GM23338 (cell line): Measurements from ENCODE around the gene PIMREG. TPM values are rescaled to one million over a fixed set of nuclear protein-coding genes. Genes with fewer than 3 reads are reported as not detected.

Experiments used
- ATAC-seq: fragments of 200-7000 bp; cut with Tn5 transposase; 3 replicates; pipeline ENCODE4 v1.9.1; 2020
- DNase-seq: peaks from one replicate; pipeline ENCODE4 v3.0.0-alpha.2; 2015; ENCODE audit warnings: low spot score
- H2AFZ ChIP-seq: fragments of 200-600 bp; sonication (generic); 2 replicates; pipeline ENCODE4 v1.8.0; 2016; ENCODE audit warnings: antibody characterized with exemption, mild to moderate bottlenecking, moderate library complexity
- H3F3A ChIP-seq: fragments of 200-600 bp; sonication (generic); replicated peaks from 2 replicates; pipeline ENCODE4 v1.8.0; 2017; ENCODE audit warnings: antibody characterized with exemption, mixed run types, low read depth
- H3K27ac ChIP-seq: fragments of 200-600 bp; sonication (generic); 2 replicates; pipeline ENCODE4 v1.6.1; 2016; ENCODE audit warnings: low read depth
- H3K27me3 ChIP-seq: fragments of 200-600 bp; sonication (generic); 2 replicates; pipeline ENCODE4 v1.8.0; 2016; ENCODE audit warnings: mild to moderate bottlenecking, mixed run types, moderate library complexity; ENCODE audit not compliant: insufficient read depth
- H3K36me3 ChIP-seq: fragments of 200-600 bp; sonication (generic); 2 replicates; pipeline ENCODE4 v1.8.0; 2016; ENCODE audit warnings: mild to moderate bottlenecking; ENCODE audit not compliant: insufficient read depth
- H3K4me1 ChIP-seq: fragments of 200-600 bp; sonication (generic); 2 replicates; pipeline ENCODE4 v1.8.0; 2016; ENCODE audit warnings: mild to moderate bottlenecking, moderate library complexity; ENCODE audit not compliant: insufficient read depth
- H3K4me2 ChIP-seq: fragments of 200-600 bp; sonication (generic); 2 replicates; pipeline ENCODE4 v1.7.1; 2017; ENCODE audit warnings: mixed run types
- H3K4me3 ChIP-seq: fragments of 200-600 bp; sonication (generic); 2 replicates; pipeline ENCODE4 v1.6.1; 2016; ENCODE audit warnings: mixed run types
- H3K79me2 ChIP-seq: fragments of 200-600 bp; sonication (generic); replicated peaks from 2 replicates; pipeline ENCODE4 v1.8.0; 2017; ENCODE audit warnings: mild to moderate bottlenecking; ENCODE audit not compliant: insufficient read depth
- H3K9me2 ChIP-seq: fragments of 200-600 bp; sonication (generic); 2 replicates; pipeline ENCODE4 v1.8.0; 2017; ENCODE audit not compliant: insufficient read depth
- H4K20me1 ChIP-seq: fragments of 200-600 bp; sonication (generic); replicated peaks from 2 replicates; pipeline ENCODE4 v1.8.0; 2017; ENCODE audit warnings: mild to moderate bottlenecking; ENCODE audit not compliant: insufficient read depth
- H3K27ac Mint-ChIP-seq: 2 replicates; pipeline ENCODE4 v1.8.0; 2020; ENCODE audit warnings: inconsistent platforms, mild to moderate bottlenecking, moderate library complexity, mixed read lengths
- H3K27me3 Mint-ChIP-seq: 3 replicates; pipeline ENCODE4 v1.8.0; 2022; ENCODE audit warnings: low read depth, mild to moderate bottlenecking, moderate library complexity, mixed read lengths, inconsistent platforms; ENCODE audit not compliant: insufficient read depth, poor library complexity
- H3K36me3 Mint-ChIP-seq: 3 replicates; pipeline ENCODE4 v1.8.0; 2021; ENCODE audit warnings: low read depth, mild to moderate bottlenecking, inconsistent platforms, moderate library complexity, mixed read lengths
- H3K4me1 Mint-ChIP-seq: 3 replicates; pipeline ENCODE4 v1.8.0; 2020; ENCODE audit warnings: mild to moderate bottlenecking, inconsistent platforms, mixed read lengths
- H3K4me3 Mint-ChIP-seq: 3 replicates; pipeline ENCODE4 v1.8.0; 2021; ENCODE audit warnings: moderate library complexity, mild to moderate bottlenecking, inconsistent platforms, mixed read lengths
- H3K9me3 Mint-ChIP-seq: 3 replicates; pipeline ENCODE4 v1.8.0; 2020; ENCODE audit warnings: moderate library complexity, mild to moderate bottlenecking, inconsistent platforms, mixed read lengths
- CREB1 ChIP-seq: fragments of 250-450 bp; sonication (Bioruptor Pico); IDR thresholded peaks from 2 replicates; pipeline ENCODE4 v1.5.0; 2020; ENCODE audit warnings: low read depth, mild to moderate bottlenecking, moderate library complexity
- CTCF ChIP-seq, 2 experiments: fragments of 200-600 bp in 1 of 2; sonication (generic) in 1 of 2; conservative IDR thresholded peaks; 2 replicates each; pipeline versions ENCODE4 v1.5.1 to v1.6.1; 2016 to 2017; ENCODE audit warnings: antibody characterized with exemption in 2 of 2, low read depth in 2 of 2, mild to moderate bottlenecking in 2 of 2, moderate library complexity in 1 of 2
- ETS1 ChIP-seq: IDR thresholded peaks from 2 replicates; pipeline ENCODE4 v1.6.1; 2016; ENCODE audit warnings: antibody characterized with exemption
- EZH2 ChIP-seq: fragments of 200-600 bp; sonication (generic); IDR thresholded peaks from one replicate; pipeline ENCODE4 v1.8.0; 2017; ENCODE audit warnings: antibody characterized with exemption, mild to moderate bottlenecking, low read depth; ENCODE audit not compliant: unreplicated experiment
- EZH2phosphoT487 ChIP-seq: fragments of 200-600 bp; sonication (generic); IDR thresholded peaks from one replicate; pipeline ENCODE4 v1.8.1; 2018; ENCODE audit warnings: antibody characterized with exemption; ENCODE audit not compliant: unreplicated experiment
- REST ChIP-seq: IDR thresholded peaks from one replicate; pipeline ENCODE4 v1.6.1; 2018; ENCODE audit warnings: antibody characterized with exemption; ENCODE audit not compliant: unreplicated experiment
- ZNF331 ChIP-seq: fragments of 250-450 bp; sonication (Bioruptor Pico); IDR thresholded peaks from 2 replicates; pipeline ENCODE4 v1.5.0; 2020; ENCODE audit warnings: low read depth, mild to moderate bottlenecking, moderate library complexity
- polyA plus RNA-seq: library from polyadenylated mRNA; unstranded; fragments of >200 nt; fragmentation: Nextera tagmentation; extraction: Ambion mirVana; gene quantifications from 2 replicates; pipeline ENCODE4 v1.2.1, GENCODE V29; 2016
- total RNA-seq: library from RNA; depleted of rRNA; stranded (reverse); fragments of >200 nt; shearing (Covaris generic); gene quantifications from 2 replicates; pipeline ENCODE4 v1.2.3, GENCODE V29; 2014

PIMREG gene
- total and polyA plus RNA-seq, 2 experiments from 2014 or later, result 87.8 to 144 TPM

- TF ChIP-seq EZH2phosphoT487 (no peak), REST (no peak), ZNF331 (CRISPR knock-in tag) (no peak), CTCF (conservative IDR thresholded peaks at IDR 0.05; ENCODE audit: low read depth in 2 of 2) (no peak), CREB1 (CRISPR knock-in tag) (no peak), EZH2 (no peak), ETS1 (no peak)
Observed at GRCh38 chr17:6471531-6472465, 27.5 kb downstream of the PIMREG start (continued).

- Histone ChIP-seq H4K20me1 (no peaks in the 10 kb centered on the region), H3F3A (no peaks in the 10 kb centered on the region), H3K4me3 (no peak overlapping the region), H3K9me2 (no peaks in the 10 kb centered on the region), H2AFZ (no peak overlapping the region), H3K4me1 (no peaks in the 10 kb centered on the region), H3K4me2 (no peak overlapping the region), H3K79me2 (no peaks in the 10 kb centered on the region), H3K36me3 (no peaks in the 10 kb centered on the region), H3K27ac (no peak overlapping the region), H3K27me3 (no peaks in the 10 kb centered on the region)
- Mint-ChIP-seq H3K27me3 (peaks cover 11% of the 10 kb centered on the region), H3K4me3 (no peak overlapping the region), H3K36me3 (no peaks in the 10 kb centered on the region), H3K4me1 (peaks cover 29% of the 10 kb centered on the region), H3K27ac (no peak overlapping the region), H3K9me3 (no peaks in the 10 kb centered on the region; the same call in 1 of the 3 replicates)
- DNase-seq (no peak), ATAC-seq (peak; percentile 9)
- TF ChIP-seq EZH2phosphoT487, result no peak
- TF ChIP-seq REST, result no peak
- no peak for TF ChIP-seq ETS1
- TF ChIP-seq CTCF (conservative IDR thresholded peaks at IDR 0.05; ENCODE audit: low read depth in 2 of 2), result no peak
- no peak for TF ChIP-seq ZNF331 (CRISPR knock-in tag)
- TF ChIP-seq CREB1 (CRISPR knock-in tag), result no peak
Observed at GRCh38 chr17:6472517-6472916, 28.3 kb downstream of the PIMREG start.
